HEK293 (cell line): ENCODE measurements around the gene ZNF654.

Source experiments
- CTCF ChIA-PET: fragments of 350-600 bp; formaldehyde crosslinking; extraction: SDS; loops from one replicate; lab custom pipeline; 2021; ENCODE audit warnings: antibody characterized with exemption; lab: Yijun Ruan, JAX
- POLR2A ChIA-PET: fragments of 300-600 bp; formaldehyde crosslinking; extraction: SDS; loops from one replicate; lab custom pipeline; 2020; ENCODE audit warnings: antibody characterized with exemption, inconsistent platforms; lab: Yijun Ruan, JAX
- H3K27ac ChIP-seq: fragments of 200-500 bp; sonication (Bioruptor generic); 2 replicates; pipeline ENCODE4 v1.5.1; 2014; ENCODE audit warnings: low read depth, low read length, control low read depth, inconsistent platforms; ENCODE audit errors: extremely low read depth
- H3K36me3 ChIP-seq, 2 experiments: fragments of 200-500 bp in 1 of 2; sonication (Bioruptor generic) in 1 of 2; 1 replicate in 1 of 2; 2 replicates in 1 of 2; pipeline ENCODE4 v1.5.1; 2014 to 2017; ENCODE audit warnings: inconsistent platforms in 2 of 2, low read length in 2 of 2; ENCODE audit not compliant: control insufficient read depth in 2 of 2, insufficient read depth in 1 of 2
- H3K4me1 ChIP-seq: fragments of 200-500 bp; sonication (Bioruptor generic); 2 replicates; pipeline ENCODE4 v1.5.1; 2014; ENCODE audit warnings: mild to moderate bottlenecking, low read length, inconsistent platforms; ENCODE audit not compliant: control insufficient read depth, insufficient read depth
- H3K4me3 ChIP-seq: 2 replicates; pipeline ENCODE4 v1.5.1; 2011; ENCODE audit warnings: low read depth, mild to moderate bottlenecking, control low read depth, low read length, moderate library complexity
- H3K9me3 ChIP-seq: fragments of 200-500 bp; sonication (Bioruptor generic); 2 replicates; pipeline ENCODE4 v1.5.1; 2014; ENCODE audit warnings: low read depth, low read length, inconsistent platforms; ENCODE audit not compliant: control insufficient read depth, insufficient read depth
- HOXD13 ChIP-seq: sonication (generic); formaldehyde crosslinking; IDR thresholded peaks from 2 replicates; pipeline ENCODE4 v1.8.0; 2022; ENCODE audit warnings: missing genetic modification reagents, borderline replicate concordance
- KLF1 ChIP-seq: fragments of 450-650 bp; formaldehyde crosslinking; IDR thresholded peaks from 2 replicates; pipeline ENCODE4 v1.5.1; 2016; ENCODE audit warnings: missing biosample characterization, missing genetic modification characterization
- MEIS1 ChIP-seq: sonication (generic); formaldehyde crosslinking; IDR thresholded peaks from 2 replicates; pipeline ENCODE4 v1.8.1; 2022; ENCODE audit warnings: missing genetic modification reagents, mild to moderate bottlenecking, borderline replicate concordance
- SALL2 ChIP-seq: fragments of 450-650 bp; formaldehyde crosslinking; IDR thresholded peaks from 2 replicates; pipeline ENCODE4 v1.5.0; 2017; ENCODE audit warnings: missing biosample characterization, mild to moderate bottlenecking, missing genetic modification characterization, borderline replicate concordance
- YY1 ChIP-seq: fragments of 450-650 bp; formaldehyde crosslinking; IDR thresholded peaks from 2 replicates; pipeline ENCODE4 v1.5.1; 2018; ENCODE audit warnings: missing biosample characterization, missing genetic modification characterization
- ZNF121 ChIP-seq: fragments of 450-650 bp; formaldehyde crosslinking; IDR thresholded peaks from 2 replicates; pipeline ENCODE4 v1.5.1; 2016; ENCODE audit warnings: missing biosample characterization, missing genetic modification characterization
- ZNF202 ChIP-seq: fragments of 450-650 bp; formaldehyde crosslinking; IDR thresholded peaks from 2 replicates; pipeline ENCODE4 v1.5.1; 2016; ENCODE audit warnings: missing biosample characterization, missing genetic modification characterization, borderline replicate concordance
- ZNF239 ChIP-seq: fragments of 450-650 bp; formaldehyde crosslinking; IDR thresholded peaks from 2 replicates; pipeline ENCODE4 v1.5.1; 2016; ENCODE audit warnings: missing biosample characterization, missing genetic modification characterization
- ZNF324 ChIP-seq: fragments of 450-650 bp; formaldehyde crosslinking; IDR thresholded peaks from 2 replicates; pipeline ENCODE4 v1.5.1; 2016; ENCODE audit warnings: missing biosample characterization, missing genetic modification characterization
- ZNF473 ChIP-seq: fragments of 450-650 bp; formaldehyde crosslinking; IDR thresholded peaks from 2 replicates; pipeline ENCODE4 v1.5.1; 2017; ENCODE audit warnings: missing biosample characterization, missing genetic modification characterization
- ZNF549 ChIP-seq: fragments of 450-650 bp; IDR thresholded peaks from 2 replicates; pipeline ENCODE4 v1.5.1; 2018; ENCODE audit warnings: missing biosample characterization, missing genetic modification characterization, mild to moderate bottlenecking, inconsistent platforms, moderate library complexity
- ZNF658 ChIP-seq: fragments of 450-650 bp; formaldehyde crosslinking; IDR thresholded peaks from 2 replicates; pipeline ENCODE4; 2016; ENCODE audit warnings: missing biosample characterization, missing genetic modification characterization
- ZNF660 ChIP-seq: fragments of 450-650 bp; IDR thresholded peaks from 2 replicates; pipeline ENCODE4 v1.5.1; 2018; ENCODE audit warnings: missing biosample characterization, mild to moderate bottlenecking, missing genetic modification characterization
- ZNF707 ChIP-seq: fragments of 450-650 bp; formaldehyde crosslinking; IDR thresholded peaks from 2 replicates; pipeline ENCODE4 v1.5.1; 2016; ENCODE audit warnings: missing biosample characterization, missing genetic modification characterization
- TF ChIP-seq, protein P1 (sequence below): fragments of 450-650 bp; formaldehyde crosslinking; IDR thresholded peaks from 2 replicates; pipeline ENCODE4 v1.5.1; 2016; ENCODE audit warnings: missing biosample characterization, missing genetic modification characterization
- TF ChIP-seq, protein P2 (sequence below): fragments of 450-650 bp; formaldehyde crosslinking; IDR thresholded peaks from 2 replicates; pipeline ENCODE4 v1.5.1; 2016; ENCODE audit warnings: missing biosample characterization, missing genetic modification characterization
- TF ChIP-seq, protein P3 (sequence below): fragments of 450-650 bp; formaldehyde crosslinking; IDR thresholded peaks from 2 replicates; pipeline ENCODE4 v1.5.1; 2017; ENCODE audit warnings: missing biosample characterization, missing genetic modification characterization
- TF ChIP-seq, protein P4 (sequence below): fragments of 450-650 bp; formaldehyde crosslinking; IDR thresholded peaks from 2 replicates; pipeline ENCODE4 v1.5.1; 2016; ENCODE audit warnings: missing biosample characterization, missing genetic modification characterization
- TF ChIP-seq, protein P5 (sequence below): fragments of 450-650 bp; formaldehyde crosslinking; IDR thresholded peaks from 2 replicates; pipeline ENCODE4 v1.5.1; 2016; ENCODE audit warnings: missing biosample characterization, missing genetic modification characterization
- TF ChIP-seq, protein P6 (sequence below): fragments of 450-650 bp; formaldehyde crosslinking; IDR thresholded peaks from 2 replicates; pipeline ENCODE4 v1.5.1; 2016; ENCODE audit warnings: missing biosample characterization, missing genetic modification characterization

The ZNF654 gene

DNA sequence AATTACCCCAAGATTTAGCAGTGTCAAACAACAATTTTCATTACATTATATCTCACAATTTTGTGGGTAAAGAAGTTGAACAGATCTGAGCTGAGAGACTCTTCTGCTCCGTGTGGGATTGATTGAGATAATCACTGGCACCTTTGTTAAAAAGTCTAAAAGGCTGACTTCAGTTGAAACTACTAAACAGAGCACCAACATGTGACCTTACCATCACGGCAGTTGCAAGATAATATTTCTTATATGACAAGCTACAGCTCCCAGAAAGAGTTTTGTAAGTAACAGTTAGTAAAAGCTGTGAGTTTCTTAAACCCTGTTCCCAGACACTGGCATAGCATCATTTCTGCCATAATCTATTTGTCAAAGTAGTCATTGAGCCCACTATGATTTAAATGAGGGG is 25.2 kb upstream of the ZNF654 start (continued):
- TF ChIP-seq, protein P1, sequence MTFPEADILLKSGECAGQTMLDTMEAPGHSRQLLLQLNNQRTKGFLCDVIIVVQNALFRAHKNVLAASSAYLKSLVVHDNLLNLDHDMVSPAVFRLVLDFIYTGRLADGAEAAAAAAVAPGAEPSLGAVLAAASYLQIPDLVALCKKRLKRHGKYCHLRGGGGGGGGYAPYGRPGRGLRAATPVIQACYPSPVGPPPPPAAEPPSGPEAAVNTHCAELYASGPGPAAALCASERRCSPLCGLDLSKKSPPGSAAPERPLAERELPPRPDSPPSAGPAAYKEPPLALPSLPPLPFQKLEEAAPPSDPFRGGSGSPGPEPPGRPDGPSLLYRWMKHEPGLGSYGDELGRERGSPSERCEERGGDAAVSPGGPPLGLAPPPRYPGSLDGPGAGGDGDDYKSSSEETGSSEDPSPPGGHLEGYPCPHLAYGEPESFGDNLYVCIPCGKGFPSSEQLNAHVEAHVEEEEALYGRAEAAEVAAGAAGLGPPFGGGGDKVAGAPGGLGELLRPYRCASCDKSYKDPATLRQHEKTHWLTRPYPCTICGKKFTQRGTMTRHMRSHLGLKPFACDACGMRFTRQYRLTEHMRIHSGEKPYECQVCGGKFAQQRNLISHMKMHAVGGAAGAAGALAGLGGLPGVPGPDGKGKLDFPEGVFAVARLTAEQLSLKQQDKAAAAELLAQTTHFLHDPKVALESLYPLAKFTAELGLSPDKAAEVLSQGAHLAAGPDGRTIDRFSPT: no peak
- TF ChIP-seq, protein P2, sequence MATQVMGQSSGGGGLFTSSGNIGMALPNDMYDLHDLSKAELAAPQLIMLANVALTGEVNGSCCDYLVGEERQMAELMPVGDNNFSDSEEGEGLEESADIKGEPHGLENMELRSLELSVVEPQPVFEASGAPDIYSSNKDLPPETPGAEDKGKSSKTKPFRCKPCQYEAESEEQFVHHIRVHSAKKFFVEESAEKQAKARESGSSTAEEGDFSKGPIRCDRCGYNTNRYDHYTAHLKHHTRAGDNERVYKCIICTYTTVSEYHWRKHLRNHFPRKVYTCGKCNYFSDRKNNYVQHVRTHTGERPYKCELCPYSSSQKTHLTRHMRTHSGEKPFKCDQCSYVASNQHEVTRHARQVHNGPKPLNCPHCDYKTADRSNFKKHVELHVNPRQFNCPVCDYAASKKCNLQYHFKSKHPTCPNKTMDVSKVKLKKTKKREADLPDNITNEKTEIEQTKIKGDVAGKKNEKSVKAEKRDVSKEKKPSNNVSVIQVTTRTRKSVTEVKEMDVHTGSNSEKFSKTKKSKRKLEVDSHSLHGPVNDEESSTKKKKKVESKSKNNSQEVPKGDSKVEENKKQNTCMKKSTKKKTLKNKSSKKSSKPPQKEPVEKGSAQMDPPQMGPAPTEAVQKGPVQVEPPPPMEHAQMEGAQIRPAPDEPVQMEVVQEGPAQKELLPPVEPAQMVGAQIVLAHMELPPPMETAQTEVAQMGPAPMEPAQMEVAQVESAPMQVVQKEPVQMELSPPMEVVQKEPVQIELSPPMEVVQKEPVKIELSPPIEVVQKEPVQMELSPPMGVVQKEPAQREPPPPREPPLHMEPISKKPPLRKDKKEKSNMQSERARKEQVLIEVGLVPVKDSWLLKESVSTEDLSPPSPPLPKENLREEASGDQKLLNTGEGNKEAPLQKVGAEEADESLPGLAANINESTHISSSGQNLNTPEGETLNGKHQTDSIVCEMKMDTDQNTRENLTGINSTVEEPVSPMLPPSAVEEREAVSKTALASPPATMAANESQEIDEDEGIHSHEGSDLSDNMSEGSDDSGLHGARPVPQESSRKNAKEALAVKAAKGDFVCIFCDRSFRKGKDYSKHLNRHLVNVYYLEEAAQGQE: no peak
- TF ChIP-seq YY1: no peak
- TF ChIP-seq ZNF658 (tag by site-specific recombination): no peak
- TF ChIP-seq KLF1: no peak
- TF ChIP-seq, protein P3, sequence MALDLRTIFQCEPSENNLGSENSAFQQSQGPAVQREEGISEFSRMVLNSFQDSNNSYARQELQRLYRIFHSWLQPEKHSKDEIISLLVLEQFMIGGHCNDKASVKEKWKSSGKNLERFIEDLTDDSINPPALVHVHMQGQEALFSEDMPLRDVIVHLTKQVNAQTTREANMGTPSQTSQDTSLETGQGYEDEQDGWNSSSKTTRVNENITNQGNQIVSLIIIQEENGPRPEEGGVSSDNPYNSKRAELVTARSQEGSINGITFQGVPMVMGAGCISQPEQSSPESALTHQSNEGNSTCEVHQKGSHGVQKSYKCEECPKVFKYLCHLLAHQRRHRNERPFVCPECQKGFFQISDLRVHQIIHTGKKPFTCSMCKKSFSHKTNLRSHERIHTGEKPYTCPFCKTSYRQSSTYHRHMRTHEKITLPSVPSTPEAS (tag by site-specific recombination): no peak
- no peak for TF ChIP-seq ZNF324 (tag by site-specific recombination)
- TF ChIP-seq SALL2 (tag by site-specific recombination): no peak
- TF ChIP-seq ZNF707 (tag by site-specific recombination): no peak
- TF ChIP-seq, protein P4, sequence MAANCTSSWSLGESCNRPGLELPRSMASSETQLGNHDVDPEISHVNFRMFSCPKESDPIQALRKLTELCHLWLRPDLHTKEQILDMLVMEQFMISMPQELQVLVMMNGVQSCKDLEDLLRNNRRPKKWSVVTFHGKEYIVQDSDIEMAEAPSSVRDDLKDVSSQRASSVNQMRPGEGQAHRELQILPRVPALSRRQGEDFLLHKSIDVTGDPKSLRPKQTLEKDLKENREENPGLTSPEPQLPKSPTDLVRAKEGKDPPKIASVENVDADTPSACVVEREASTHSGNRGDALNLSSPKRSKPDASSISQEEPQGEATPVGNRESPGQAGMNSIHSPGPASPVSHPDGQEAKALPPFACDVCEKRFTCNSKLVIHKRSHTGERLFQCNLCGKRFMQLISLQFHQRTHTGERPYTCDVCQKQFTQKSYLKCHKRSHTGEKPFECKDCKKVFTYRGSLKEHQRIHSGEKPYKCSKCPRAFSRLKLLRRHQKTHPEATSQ (tag by site-specific recombination): no peak
- TF ChIP-seq ZNF121 (tag by site-specific recombination): no peak
- no peak for TF ChIP-seq ZNF473 (tag by site-specific recombination)
- TF ChIP-seq, protein P5, sequence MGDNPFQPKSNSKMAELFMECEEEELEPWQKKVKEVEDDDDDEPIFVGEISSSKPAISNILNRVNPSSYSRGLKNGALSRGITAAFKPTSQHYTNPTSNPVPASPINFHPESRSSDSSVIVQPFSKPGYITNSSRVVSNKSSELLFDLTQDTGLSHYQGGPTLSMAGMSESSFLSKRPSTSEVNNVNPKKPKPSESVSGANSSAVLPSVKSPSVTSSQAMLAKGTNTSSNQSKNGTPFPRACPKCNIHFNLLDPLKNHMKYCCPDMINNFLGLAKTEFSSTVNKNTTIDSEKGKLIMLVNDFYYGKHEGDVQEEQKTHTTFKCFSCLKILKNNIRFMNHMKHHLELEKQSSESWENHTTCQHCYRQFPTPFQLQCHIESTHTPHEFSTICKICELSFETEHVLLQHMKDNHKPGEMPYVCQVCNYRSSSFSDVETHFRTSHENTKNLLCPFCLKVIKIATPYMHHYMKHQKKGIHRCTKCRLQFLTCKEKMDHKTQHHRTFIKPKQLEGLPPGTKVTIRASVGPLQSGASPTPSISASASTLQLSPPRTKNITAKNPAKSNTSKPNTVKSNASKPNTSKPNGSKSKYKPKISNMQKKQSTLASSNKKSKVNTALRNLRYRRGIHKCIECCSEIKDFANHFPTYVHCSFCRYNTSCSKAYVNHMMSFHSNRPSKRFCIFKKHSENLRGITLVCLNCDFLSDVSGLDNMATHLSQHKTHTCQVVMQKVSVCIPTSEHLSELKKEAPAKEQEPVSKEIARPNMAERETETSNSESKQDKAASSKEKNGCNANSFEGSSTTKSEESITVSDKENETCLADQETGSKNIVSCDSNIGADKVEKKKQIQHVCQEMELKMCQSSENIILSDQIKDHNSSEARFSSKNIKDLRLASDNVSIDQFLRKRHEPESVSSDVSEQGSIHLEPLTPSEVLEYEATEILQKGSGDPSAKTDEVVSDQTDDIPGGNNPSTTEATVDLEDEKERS (tag by site-specific recombination): no peak
- no peak for TF ChIP-seq ZNF239 (tag by site-specific recombination)
- no peak for TF ChIP-seq ZNF202

DNA sequence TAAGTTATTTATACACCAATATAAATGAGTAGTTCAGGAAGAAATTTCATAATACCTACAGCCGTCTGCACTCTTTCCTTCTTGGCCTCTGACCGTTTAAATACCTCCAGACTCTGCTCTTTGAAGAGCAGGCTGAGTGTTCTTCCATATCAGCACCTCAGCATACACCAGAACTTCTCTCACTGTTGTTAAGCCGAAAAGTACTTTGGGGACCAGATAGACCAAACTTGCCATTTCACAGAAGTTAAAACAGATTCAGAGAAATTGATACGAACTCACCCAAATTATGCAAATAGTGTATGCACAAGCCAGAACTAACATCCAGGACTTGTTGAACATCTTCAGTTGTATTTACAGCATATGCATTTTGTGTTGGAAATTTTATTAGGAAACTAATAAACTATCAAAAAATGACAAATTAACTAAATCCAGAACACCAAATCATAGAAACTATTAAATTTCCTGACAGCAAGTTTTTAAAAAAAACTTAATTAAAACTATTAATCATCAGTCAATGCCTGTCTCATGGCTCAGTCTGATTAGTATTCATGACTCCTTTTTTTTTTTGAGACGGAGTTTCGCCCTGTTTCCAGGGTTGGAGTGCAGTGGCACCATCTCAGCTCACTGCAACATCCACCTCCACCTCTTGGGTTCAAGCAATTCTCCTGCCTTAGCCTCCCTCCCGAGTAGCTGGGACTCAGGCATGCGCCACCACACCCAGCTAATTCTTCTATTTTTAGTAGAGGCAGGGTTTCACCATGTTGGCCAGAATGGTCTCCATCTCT is 24.4 kb upstream of the ZNF654 start:
- Histone ChIP-seq H3K36me3 (no peaks in the 10 kb centered on the region), H3K27ac (no peak overlapping the region), H3K4me3 (no peak overlapping the region), H3K9me3 (no peaks in the 10 kb centered on the region), H3K4me1 (no peaks in the 10 kb centered on the region)
- POLR2A ChIA-PET: no interaction called here
- CTCF ChIA-PET: no interaction called here
- TF ChIP-seq, protein P6, sequence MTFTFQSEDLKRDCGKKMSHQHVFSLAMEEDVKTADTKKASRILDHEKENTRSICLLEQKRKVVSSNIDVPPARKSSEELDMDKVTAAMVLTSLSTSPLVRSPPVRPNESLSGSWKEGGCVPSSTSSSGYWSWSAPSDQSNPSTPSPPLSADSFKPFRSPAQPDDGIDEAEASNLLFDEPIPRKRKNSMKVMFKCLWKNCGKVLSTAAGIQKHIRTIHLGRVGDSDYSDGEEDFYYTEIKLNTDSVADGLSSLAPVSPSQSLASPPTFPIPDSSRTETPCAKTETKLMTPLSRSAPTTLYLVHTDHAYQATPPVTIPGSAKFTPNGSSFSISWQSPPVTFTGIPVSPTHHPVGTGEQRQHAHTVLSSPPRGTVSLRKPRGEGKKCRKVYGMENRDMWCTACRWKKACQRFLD (tag by site-specific recombination): no peak
- TF ChIP-seq, protein P2: no peak
- TF ChIP-seq HOXD13 (CRISPR knock-in tag) (no peak), ZNF549 (tag by site-specific recombination) (no peak), ZNF660 (tag by site-specific recombination) (no peak), MEIS1 (CRISPR knock-in tag) (no peak)
